Hematopoietic multipotent progenitor cell treated with erythropoietin and hydrocortisone succinate and interleukin-3 and kit ligand, for 17 days (in vitro differentiated cells): ENCODE data around the gene TTLL5.

ENCODE experiments used
- DNase-seq: peaks from one replicate; pipeline ENCODE4 v3.0.0-alpha.2; 2015; ENCODE audit warnings: low spot score

Gene TTLL5

DNA sequence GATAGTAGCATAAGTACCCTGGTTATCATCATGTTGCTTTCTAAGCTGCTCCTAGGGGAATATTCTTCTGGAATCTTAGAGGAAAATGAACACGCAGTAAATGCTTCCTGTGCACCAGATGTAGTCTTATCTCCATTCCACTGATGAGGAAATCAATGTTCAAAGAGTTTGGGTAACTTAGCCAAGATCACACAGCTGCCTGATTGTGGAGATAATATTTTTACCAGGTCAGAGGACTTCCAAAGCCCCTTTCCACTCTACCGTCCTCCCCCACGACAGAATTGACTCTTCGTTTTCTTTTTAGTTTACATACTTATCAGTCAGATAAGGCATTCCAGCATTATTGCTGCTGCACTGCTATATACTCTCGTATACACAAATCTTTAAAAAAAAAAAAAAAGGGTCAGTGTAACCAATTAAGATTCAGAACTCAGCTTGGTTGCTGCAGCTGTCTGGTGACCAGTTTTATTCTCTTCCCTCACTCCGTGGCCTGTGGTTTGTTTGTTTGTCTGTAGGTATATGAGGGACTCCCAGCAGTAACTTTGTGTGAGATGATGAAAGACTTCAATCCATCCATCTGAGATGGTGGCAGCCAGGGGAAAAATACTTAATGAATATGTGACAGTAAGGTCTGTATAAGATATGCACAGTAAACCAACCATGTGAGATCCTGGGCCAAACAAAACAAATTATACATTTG, 210.3 kb downstream of the TTLL5 start:
- no peak for DNase-seq

- DNase-seq: no peak
Measured at GRCh38 chr14:75875958-75876357, 214.9 kb downstream of the TTLL5 start.

DNA sequence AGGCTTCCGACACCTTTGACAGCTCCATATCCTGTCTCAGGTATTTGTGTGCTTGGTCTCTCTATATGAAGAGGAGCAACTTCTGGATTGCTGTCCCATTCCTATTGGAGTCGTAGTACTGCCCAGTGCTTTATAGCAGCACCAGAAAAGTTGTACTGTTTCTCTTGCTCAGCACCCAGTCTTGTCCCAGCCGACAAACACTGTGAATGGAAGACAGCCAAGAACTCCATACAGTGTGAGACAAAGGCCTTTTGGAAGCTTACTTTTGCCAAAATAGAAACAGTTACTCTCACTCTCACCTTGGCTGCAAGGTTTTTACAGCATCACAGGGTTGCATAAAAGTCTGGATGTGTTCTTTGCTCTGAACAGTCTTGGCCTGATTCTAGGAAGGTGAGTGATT, 215.5 kb downstream of the TTLL5 start:
- DNase-seq: no peak

DNA sequence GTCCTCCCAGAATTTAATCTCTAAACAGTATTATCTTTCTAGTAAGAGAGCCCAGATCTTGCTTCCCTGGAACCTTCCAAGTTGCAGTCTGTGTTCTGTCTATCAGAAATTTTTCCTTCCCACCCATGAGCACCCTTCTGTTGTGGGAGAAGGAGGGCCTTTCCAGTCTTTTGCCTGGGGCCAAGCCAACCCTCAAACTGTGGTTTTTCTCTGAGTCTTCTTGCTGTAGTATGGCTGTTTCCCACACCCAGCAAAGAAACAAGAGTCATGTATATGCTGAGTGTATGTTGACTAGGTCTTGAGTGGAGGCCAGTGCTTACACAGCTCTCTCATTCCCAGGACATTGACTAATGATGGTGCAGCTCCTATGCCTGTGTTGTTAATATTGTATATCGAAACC, 216.2 kb downstream of the TTLL5 start:
- no peak for DNase-seq

DNA sequence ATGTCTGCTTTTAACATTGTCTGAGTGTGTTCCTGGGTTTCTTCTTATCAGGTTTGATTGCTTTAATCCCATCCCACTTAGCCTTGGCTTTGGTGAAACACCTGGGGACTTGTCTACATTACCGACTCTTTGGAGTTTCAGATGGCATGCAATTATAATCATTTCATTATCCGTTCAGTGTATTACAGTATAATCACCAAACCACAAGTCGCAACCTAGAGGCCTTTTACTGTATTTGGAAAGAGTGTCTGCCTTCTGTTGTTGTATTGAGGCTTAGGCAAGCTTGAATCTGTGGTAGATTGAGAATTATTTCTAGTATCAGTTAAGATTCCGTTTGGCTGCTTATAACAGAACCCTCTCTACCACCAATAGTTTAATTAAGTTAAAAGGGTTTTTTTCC, 216.8 kb downstream of the TTLL5 start:
- no peak for DNase-seq

GRCh38 chr14:75879031-75879430, 218.0 kb downstream of the TTLL5 start:
- no peak for DNase-seq

GRCh38 chr14:75880512-75880911, 219.5 kb downstream of the TTLL5 start:
- DNase-seq: no peak

GRCh38 chr14:75881994-75882393, 220.9 kb downstream of the TTLL5 start:
- no peak for DNase-seq

DNA sequence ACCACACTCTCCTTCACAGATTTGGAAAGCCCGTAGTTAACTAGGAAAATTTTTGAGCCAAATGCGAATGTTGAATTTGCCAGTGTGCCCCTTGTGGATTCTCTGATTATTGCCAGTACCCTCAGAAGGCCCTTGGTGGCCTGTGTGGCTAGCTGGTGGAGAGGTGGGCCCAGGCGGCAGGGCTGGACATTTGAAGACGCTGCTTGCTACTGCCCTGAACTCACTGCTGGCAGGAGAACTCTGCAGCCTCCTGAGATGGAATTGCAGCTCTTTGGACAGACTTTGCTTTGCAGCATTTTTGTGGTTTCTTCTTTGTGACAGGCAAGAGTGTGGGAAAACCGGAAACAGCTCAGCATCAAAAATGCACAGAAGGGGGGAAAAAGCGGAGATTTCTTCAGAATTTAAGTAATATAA, 223.2 kb downstream of the TTLL5 start:
- DNase-seq: no peak

DNA sequence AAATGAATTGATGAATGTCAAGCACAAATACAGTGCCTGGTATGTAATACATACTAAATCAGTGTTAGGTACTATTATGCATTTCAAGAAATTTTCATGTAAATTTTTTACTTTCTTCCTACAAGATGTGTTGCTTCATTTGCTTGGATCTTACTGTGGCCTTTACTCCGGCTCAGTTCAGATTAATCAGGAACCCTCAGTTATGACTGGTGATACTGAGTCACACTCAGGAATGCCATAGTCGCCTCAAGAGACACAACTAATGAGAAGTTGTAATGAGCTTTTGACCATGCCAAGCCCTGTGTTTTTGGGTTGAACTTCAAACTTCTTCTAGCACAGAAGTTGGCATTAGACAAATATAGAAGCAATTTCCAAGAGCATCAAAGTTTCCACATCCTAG, 224.8 kb downstream of the TTLL5 start:
- DNase-seq: no peak

GRCh38 chr14:75886636-75887348, 225.7 kb downstream of the TTLL5 start:
- no peak for DNase-seq

DNA sequence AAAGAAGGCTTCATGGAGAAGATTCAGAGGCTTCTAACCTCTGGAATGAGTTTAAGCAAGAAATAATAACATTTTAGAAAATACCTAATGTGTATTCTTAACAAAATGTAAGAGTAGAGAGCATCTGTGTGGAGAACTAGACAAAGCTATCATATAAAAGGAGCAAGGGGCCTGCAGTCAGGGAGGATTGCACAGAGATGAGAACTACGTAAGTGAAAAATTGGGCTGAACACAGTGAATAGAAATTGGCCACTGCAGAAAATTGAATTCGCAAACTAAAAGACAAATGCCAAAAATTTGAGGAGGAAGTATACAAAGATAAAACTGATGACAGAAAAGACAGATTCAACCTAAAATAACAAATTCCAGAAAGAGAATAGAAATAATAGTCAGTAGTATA, 227.9 kb downstream of the TTLL5 start:
- no peak for DNase-seq

DNA sequence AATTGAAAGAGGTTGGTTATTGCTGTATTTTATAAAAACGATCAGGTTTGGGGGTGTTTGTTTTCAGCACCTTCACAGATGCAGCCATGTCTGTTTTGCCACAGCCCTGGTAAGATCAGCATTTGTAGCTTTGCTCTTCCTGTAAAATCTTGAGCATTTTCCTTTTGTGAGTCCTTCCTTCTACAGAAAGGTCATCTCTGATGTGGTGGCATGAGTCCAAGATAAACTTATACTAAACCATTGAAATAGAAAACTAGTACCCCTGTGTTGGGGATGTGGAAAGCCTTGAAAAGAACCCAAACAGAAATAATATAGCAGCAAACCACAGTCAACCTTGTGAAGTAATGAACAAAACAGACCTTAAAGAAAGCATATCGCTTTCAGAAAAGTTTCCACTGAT, 235.3 kb downstream of the TTLL5 start:
- no peak for DNase-seq

DNA sequence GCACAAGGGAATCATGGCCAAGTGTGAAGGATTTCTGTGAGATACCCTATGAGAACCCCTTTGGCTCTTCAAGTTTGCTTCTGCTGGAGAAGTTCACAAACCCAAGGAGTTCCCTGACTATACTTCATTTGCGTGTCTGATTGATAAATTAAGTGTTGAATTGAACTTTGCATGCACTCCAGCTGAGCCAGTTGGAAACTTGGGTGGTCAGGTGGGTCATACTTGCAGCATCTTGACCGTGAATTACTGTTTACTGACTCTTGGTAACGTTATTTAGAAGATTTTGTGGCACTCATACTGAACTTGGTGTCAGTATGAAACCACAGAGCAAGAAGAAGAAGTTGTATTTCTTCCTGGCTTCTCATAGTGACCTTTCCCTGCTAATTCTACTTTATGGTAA, 243.3 kb downstream of the TTLL5 start:
- no peak for DNase-seq

- peak; percentile 13 for DNase-seq
Measured at GRCh38 chr14:75905147-75905904, 244.3 kb downstream of the TTLL5 start.

- DNase-seq: no peak
Measured at GRCh38 chr14:75906228-75906627, 245.2 kb downstream of the TTLL5 start.

- peak; percentile 78 for DNase-seq
Measured at GRCh38 chr14:75906680-75907280, 245.7 kb downstream of the TTLL5 start.

DNA sequence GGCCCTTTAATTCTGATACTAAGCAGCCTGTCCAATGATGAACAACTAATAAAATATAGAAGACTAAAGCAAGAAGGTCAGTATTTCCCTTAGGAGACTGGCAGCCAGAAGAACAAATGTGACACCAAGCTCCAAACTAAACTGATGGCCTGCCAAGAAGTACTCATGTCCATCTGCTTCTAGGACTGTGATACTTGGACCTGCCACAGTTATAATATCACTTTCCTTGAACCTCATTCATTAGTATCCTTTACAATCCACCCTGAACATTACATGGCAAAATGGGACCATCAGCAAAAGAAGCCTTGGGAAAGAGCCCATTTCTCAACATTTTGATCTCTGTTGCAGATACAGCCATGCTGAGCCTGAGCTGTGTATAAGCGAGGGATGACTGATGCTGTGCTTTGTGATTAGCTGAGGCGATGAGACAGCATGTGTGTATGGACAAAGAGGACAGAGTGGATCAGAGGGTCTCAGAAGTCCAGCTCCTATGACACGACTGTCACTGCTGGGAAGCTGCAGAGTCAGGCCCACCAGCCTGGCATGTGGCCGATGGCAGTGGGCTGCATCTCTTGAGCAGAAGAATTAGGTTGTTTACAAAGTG, 246.8 kb downstream of the TTLL5 start:
- DNase-seq: no peak

GRCh38 chr14:75909630-75910029, 248.6 kb downstream of the TTLL5 start:
- DNase-seq: no peak

- DNase-seq: no peak
Measured at GRCh38 chr14:75910048-75910447, 249.0 kb downstream of the TTLL5 start.

DNA sequence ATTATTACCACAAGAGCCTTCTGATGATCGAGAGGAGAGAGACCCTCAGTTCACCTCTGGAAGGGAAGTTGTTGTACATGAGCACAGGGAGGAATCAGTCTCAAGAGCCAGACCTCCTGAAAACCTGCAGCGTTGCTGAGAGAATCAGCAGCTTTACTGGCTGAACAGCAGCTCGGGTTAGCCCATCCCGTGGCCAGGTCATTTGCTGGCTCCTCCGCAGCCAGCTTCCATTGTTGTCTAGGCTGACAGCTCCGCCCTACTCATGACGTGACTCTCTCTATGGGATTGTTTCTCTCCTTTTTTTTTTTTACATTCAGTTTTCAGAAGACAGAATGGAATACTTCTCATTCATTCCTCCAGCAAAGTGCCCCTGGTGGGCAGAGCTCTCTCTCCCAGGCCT, 250.8 kb downstream of the TTLL5 start:
- DNase-seq: no peak

DNA sequence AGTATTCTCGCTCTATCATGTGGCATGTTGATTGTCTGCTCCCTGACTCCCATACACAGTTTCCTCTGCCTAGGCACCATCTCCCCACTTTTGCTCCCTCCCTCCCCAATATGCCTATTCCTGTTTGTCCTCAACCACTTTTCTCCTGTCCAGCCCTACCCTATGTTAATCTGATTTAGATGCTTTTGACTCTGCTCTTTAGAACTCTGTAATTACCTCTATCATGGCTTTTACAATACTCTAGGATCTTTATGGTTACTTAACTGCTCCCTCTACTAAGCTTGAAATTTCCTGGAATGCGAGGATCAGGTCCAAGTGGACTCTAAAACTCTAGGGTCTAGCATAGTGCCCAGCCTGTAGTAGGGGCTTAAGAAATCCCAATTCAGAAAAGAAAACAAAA, 252.1 kb downstream of the TTLL5 start:
- no peak for DNase-seq
